Measurements from ENCODE around the gene ADSS1.

Gene ADSS1

GRCh38 chr14:104781271-104782077, 57.4 kb downstream of the ADSS1 start:
- H3F3A ChIP-seq (ENCODE audit: control insufficient read depth, insufficient read depth): no peaks in the 10 kb centered on the region
- peaks cover 21% of the 10 kb centered on the region; the same call in 1 of the 2 replicates for H3K36me3 ChIP-seq (ENCODE audit: control insufficient read depth, low read length)
- H3K4me2 ChIP-seq (ENCODE audit: low read length): no peak overlapping the region
- H3K27me3 ChIP-seq (ENCODE audit: control insufficient read depth, low read length): no peaks in the 10 kb centered on the region
- H3K27ac ChIP-seq (ENCODE audit: low read depth, low read length): no peak overlapping the region
- no peak overlapping the region for H3K4me3 ChIP-seq (ENCODE audit: low read length)
- no peaks in the 10 kb centered on the region for H3K9me3 ChIP-seq (ENCODE audit: control insufficient read depth, insufficient read depth, low read length)
- no peaks in the 10 kb centered on the region for H3K79me2 ChIP-seq (ENCODE audit: control insufficient read depth, low read length)
- H4K20me1 ChIP-seq (ENCODE audit: control insufficient read depth, insufficient read depth, low read depth, low read length): no peaks in the 10 kb centered on the region
- H3K9me2 ChIP-seq (replicated peaks; ENCODE audit: control insufficient read depth, low read length): no peaks in the 10 kb centered on the region
- TF ChIP-seq CTCF (IDR thresholded peaks at IDR 0.05; ENCODE audit: low read depth, low read length, poor library complexity, severe bottlenecking) (no peak), EZH2phosphoT487 (IDR thresholded peaks at IDR 0.05; ENCODE audit: borderline replicate concordance, low read length) (no peak)
- H3K4me1 ChIP-seq (ENCODE audit: control insufficient read depth, low read length): no peaks in the 10 kb centered on the region

GRCh38 chr14:104782086-104782807, 58.2 kb downstream of the ADSS1 start:
- Histone ChIP-seq H3K27me3 (ENCODE audit: control insufficient read depth, low read length) (no peaks in the 10 kb centered on the region), H3K4me3 (ENCODE audit: low read length) (no peak overlapping the region), H3F3A (ENCODE audit: control insufficient read depth, insufficient read depth) (no peaks in the 10 kb centered on the region), H3K9me3 (ENCODE audit: control insufficient read depth, insufficient read depth, low read length) (no peaks in the 10 kb centered on the region), H3K36me3 (ENCODE audit: control insufficient read depth, low read length) (peaks cover 19% of the 10 kb centered on the region; the same call in 1 of the 2 replicates), H4K20me1 (ENCODE audit: control insufficient read depth, insufficient read depth, low read depth, low read length) (no peaks in the 10 kb centered on the region), H3K79me2 (ENCODE audit: control insufficient read depth, low read length) (no peaks in the 10 kb centered on the region; the same call in 1 of the 2 replicates), H3K4me1 (ENCODE audit: control insufficient read depth, low read length) (no peaks in the 10 kb centered on the region), H3K27ac (ENCODE audit: low read depth, low read length) (no peak overlapping the region), H3K9me2 (replicated peaks; ENCODE audit: control insufficient read depth, low read length) (no peaks in the 10 kb centered on the region), H3K4me2 (ENCODE audit: low read length) (no peak overlapping the region)
- TF ChIP-seq CTCF (IDR thresholded peaks at IDR 0.05; ENCODE audit: low read depth, low read length, poor library complexity, severe bottlenecking) (no peak), EZH2phosphoT487 (IDR thresholded peaks at IDR 0.05; ENCODE audit: borderline replicate concordance, low read length) (no peak)

- Histone ChIP-seq H4K20me1 (ENCODE audit: control insufficient read depth, insufficient read depth, low read depth, low read length) (no peaks in the 10 kb centered on the region), H3K79me2 (ENCODE audit: control insufficient read depth, low read length) (peaks cover 5% of the 10 kb centered on the region), H3K9me2 (replicated peaks; ENCODE audit: control insufficient read depth, low read length) (no peaks in the 10 kb centered on the region), H3K4me1 (ENCODE audit: control insufficient read depth, low read length) (no peaks in the 10 kb centered on the region), H3K27me3 (ENCODE audit: control insufficient read depth, low read length) (no peaks in the 10 kb centered on the region), H3K4me3 (ENCODE audit: low read length) (no peak overlapping the region), H3K27ac (ENCODE audit: low read depth, low read length) (no peak overlapping the region), H3K4me2 (ENCODE audit: low read length) (no peak overlapping the region), H3K9me3 (ENCODE audit: control insufficient read depth, insufficient read depth, low read length) (no peaks in the 10 kb centered on the region), H3F3A (ENCODE audit: control insufficient read depth, insufficient read depth) (no peaks in the 10 kb centered on the region), H3K36me3 (ENCODE audit: control insufficient read depth, low read length) (peaks cover 16% of the 10 kb centered on the region; the same call in 1 of the 2 replicates)
- TF ChIP-seq CTCF (IDR thresholded peaks at IDR 0.05; ENCODE audit: low read depth, low read length, poor library complexity, severe bottlenecking) (no peak), EZH2phosphoT487 (IDR thresholded peaks at IDR 0.05; ENCODE audit: borderline replicate concordance, low read length) (no peak)
Measured at GRCh38 chr14:104782808-104783139, 58.7 kb downstream of the ADSS1 start.
